ENCODE data around the gene C17orf75.

Gene C17orf75

GRCh38 chr17:32315171-32315570 lies 26.8 kb downstream of the C17orf75 start:
- Histone ChIP-seq H3K36me3 (ENCODE audit: insufficient read depth, low read length) (no peaks in the 10 kb centered on the region), H3K4me2 (ENCODE audit: low read depth, low read length, poor library complexity, severe bottlenecking) (no peak overlapping the region), H3K27me3 (ENCODE audit: insufficient read depth, low read length, poor library complexity, severe bottlenecking) (no peaks in the 10 kb centered on the region), H3K9me2 (replicated peaks; ENCODE audit: low read depth, low read length) (no peaks in the 10 kb centered on the region), H4K20me1 (ENCODE audit: insufficient read depth, low read length, poor library complexity, severe bottlenecking) (no peaks in the 10 kb centered on the region), H3F3A (ENCODE audit: low read depth) (no peaks in the 10 kb centered on the region), H3K4me3 (ENCODE audit: low read length, poor library complexity, severe bottlenecking) (no peak overlapping the region), H3K9ac (ENCODE audit: low read depth, low read length, poor library complexity, severe bottlenecking) (no peak overlapping the region), H3K79me2 (ENCODE audit: insufficient read depth, low read length) (no peaks in the 10 kb centered on the region), H3K9me3 (ENCODE audit: insufficient read depth, low read depth, low read length) (no peaks in the 10 kb centered on the region), H3K4me1 (ENCODE audit: insufficient read depth, low read length, poor library complexity, severe bottlenecking) (no peaks in the 10 kb centered on the region), H2AFZ (ENCODE audit: low read length) (no peak overlapping the region)
- TF ChIP-seq CTCF (conservative IDR thresholded peaks at IDR 0.05; ENCODE audit: low read length) (no peak), EZH2phosphoT487 (IDR thresholded peaks at IDR 0.05; ENCODE audit: borderline replicate concordance) (no peak)

DNA sequence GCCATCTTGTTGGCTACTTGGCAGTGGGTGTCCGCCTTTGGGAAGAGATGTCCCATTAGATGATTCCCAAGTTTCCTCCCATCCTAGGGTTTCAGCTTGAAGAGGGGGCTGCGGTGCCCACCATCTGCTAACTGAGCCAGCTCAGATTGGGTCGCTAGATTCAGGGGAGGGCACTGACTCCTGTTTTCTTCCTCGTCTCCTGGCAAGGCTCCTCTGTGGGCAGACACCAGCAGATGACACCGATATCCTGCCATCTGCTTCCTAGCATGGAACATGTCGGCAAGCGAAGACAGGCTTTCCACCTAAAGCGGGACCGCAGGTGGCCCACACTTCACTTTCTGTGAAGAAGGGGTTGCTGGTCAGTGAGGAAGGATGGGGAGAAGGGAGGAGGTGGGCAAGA lies 27.3 kb downstream of the C17orf75 start:
- no peaks in the 10 kb centered on the region for H3K9me3 ChIP-seq (ENCODE audit: insufficient read depth, low read depth, low read length)
- no peaks in the 10 kb centered on the region for H3K9me2 ChIP-seq (replicated peaks; ENCODE audit: low read depth, low read length)
- H3K4me1 ChIP-seq (ENCODE audit: insufficient read depth, low read length, poor library complexity, severe bottlenecking) = no peaks in the 10 kb centered on the region
- no peaks in the 10 kb centered on the region for H4K20me1 ChIP-seq (ENCODE audit: insufficient read depth, low read length, poor library complexity, severe bottlenecking)
- no peaks in the 10 kb centered on the region for H3K36me3 ChIP-seq (ENCODE audit: insufficient read depth, low read length)
- no peaks in the 10 kb centered on the region for H3K27me3 ChIP-seq (ENCODE audit: insufficient read depth, low read length, poor library complexity, severe bottlenecking)
- no peak for TF ChIP-seq EZH2phosphoT487 (IDR thresholded peaks at IDR 0.05; ENCODE audit: borderline replicate concordance)
- no peak overlapping the region for H3K9ac ChIP-seq (ENCODE audit: low read depth, low read length, poor library complexity, severe bottlenecking)
- no peaks in the 10 kb centered on the region for H3K79me2 ChIP-seq (ENCODE audit: insufficient read depth, low read length)
- H2AFZ ChIP-seq (ENCODE audit: low read length) = no peak overlapping the region
- H3K4me3 ChIP-seq (ENCODE audit: low read length, poor library complexity, severe bottlenecking) = no peak overlapping the region
- H3K4me2 ChIP-seq (ENCODE audit: low read depth, low read length, poor library complexity, severe bottlenecking) = no peak overlapping the region
- H3F3A ChIP-seq (ENCODE audit: low read depth) = no peaks in the 10 kb centered on the region

DNA sequence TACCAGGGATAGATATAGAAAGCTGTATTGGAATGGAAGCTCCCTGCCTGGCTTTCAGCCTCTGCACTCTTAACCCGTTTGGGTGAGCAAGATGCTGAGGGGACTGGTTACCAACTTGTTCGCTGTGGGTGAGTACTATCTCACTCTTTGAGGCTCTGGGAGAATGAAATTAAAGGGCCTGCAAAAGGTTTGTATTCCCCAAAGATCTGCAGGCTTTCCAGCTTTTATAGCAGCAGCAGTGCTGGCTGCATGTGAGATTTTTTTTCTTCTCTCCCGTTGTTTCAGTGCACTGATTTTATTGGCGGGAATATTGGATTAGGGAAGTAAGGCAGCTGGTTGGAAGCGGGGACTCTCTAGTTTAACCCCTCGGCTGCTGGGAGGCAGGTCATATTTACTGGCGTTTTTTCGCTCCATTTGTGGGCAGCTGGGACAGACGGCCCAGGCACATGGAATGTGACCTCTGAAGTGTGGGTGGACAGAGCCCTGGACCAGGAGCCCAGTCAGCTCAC lies 30.9 kb downstream of the C17orf75 start:
- no peaks in the 10 kb centered on the region for H3K4me1 ChIP-seq (ENCODE audit: insufficient read depth, low read length, poor library complexity, severe bottlenecking)
- H4K20me1 ChIP-seq (ENCODE audit: insufficient read depth, low read length, poor library complexity, severe bottlenecking) = no peaks in the 10 kb centered on the region
- H3K9me3 ChIP-seq (ENCODE audit: insufficient read depth, low read depth, low read length) = no peaks in the 10 kb centered on the region
- H3K4me3 ChIP-seq (ENCODE audit: low read length, poor library complexity, severe bottlenecking) = no peak overlapping the region
- no peak overlapping the region for H3K4me2 ChIP-seq (ENCODE audit: low read depth, low read length, poor library complexity, severe bottlenecking)
- no peak overlapping the region for H3K9ac ChIP-seq (ENCODE audit: low read depth, low read length, poor library complexity, severe bottlenecking)
- no peaks in the 10 kb centered on the region for H3K36me3 ChIP-seq (ENCODE audit: insufficient read depth, low read length)
- H3F3A ChIP-seq (ENCODE audit: low read depth) = no peaks in the 10 kb centered on the region
- no peaks in the 10 kb centered on the region for H3K79me2 ChIP-seq (ENCODE audit: insufficient read depth, low read length)
- H3K9me2 ChIP-seq (replicated peaks; ENCODE audit: low read depth, low read length) = no peaks in the 10 kb centered on the region
- no peak for TF ChIP-seq EZH2phosphoT487 (IDR thresholded peaks at IDR 0.05; ENCODE audit: borderline replicate concordance)
- no peak for TF ChIP-seq CTCF (conservative IDR thresholded peaks at IDR 0.05; ENCODE audit: low read length)
- H3K27me3 ChIP-seq (ENCODE audit: insufficient read depth, low read length, poor library complexity, severe bottlenecking) = no peaks in the 10 kb centered on the region
- H2AFZ ChIP-seq (ENCODE audit: low read length) = no peak overlapping the region

DNA sequence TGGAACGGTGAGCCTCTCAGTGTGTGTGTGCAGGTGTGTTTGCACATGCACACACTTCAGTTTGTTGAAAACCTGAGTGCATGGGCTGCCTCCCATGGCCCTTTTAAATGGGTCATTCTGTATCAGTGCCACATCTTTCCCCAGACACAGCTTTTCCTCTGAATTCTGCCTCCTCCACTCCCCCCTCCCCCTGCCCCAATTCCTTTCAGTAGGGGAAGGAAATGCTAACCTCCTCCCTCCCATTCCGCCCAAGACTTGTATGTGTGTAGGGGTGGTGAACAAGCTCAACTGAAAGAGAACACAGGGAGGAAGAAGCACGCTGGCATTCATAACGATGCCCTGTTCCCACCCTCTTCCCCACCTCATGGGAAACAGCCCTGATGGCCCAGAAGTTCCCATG lies 34.3 kb downstream of the C17orf75 start:
- Histone ChIP-seq H3K36me3 (ENCODE audit: insufficient read depth, low read length) (no peaks in the 10 kb centered on the region), H3K4me2 (ENCODE audit: low read depth, low read length, poor library complexity, severe bottlenecking) (no peak overlapping the region), H3K27me3 (ENCODE audit: insufficient read depth, low read length, poor library complexity, severe bottlenecking) (no peaks in the 10 kb centered on the region), H3K4me3 (ENCODE audit: low read length, poor library complexity, severe bottlenecking) (no peak overlapping the region), H3K9me2 (replicated peaks; ENCODE audit: low read depth, low read length) (no peaks in the 10 kb centered on the region), H3F3A (ENCODE audit: low read depth) (no peaks in the 10 kb centered on the region), H3K4me1 (ENCODE audit: insufficient read depth, low read length, poor library complexity, severe bottlenecking) (no peaks in the 10 kb centered on the region), H2AFZ (ENCODE audit: low read length) (no peak overlapping the region), H3K79me2 (ENCODE audit: insufficient read depth, low read length) (no peaks in the 10 kb centered on the region), H4K20me1 (ENCODE audit: insufficient read depth, low read length, poor library complexity, severe bottlenecking) (no peaks in the 10 kb centered on the region), H3K9me3 (ENCODE audit: insufficient read depth, low read depth, low read length) (no peaks in the 10 kb centered on the region), H3K9ac (ENCODE audit: low read depth, low read length, poor library complexity, severe bottlenecking) (no peak overlapping the region)
- TF ChIP-seq EZH2phosphoT487 (IDR thresholded peaks at IDR 0.05; ENCODE audit: borderline replicate concordance) (no peak), CTCF (conservative IDR thresholded peaks at IDR 0.05; ENCODE audit: low read length) (no peak)

All from Loucy (cell line).